ENCODE measurements around the gene RFTN1. TPM values are rescaled to one million over a fixed set of nuclear protein-coding genes. Genes with fewer than 3 reads are reported as not detected.

The RFTN1 gene
- total RNA-seq, 1 experiment from 2014 or later, result 21.3 TPM

- no peak for DNase-seq (ENCODE audit: low spot score)
- in situ Hi-C loops (cut with HindIII; ENCODE audit: low sequenced_read_pairs), result no loop called here
These were observed 21.3 kb upstream of the RFTN1 start for GRCh38 chr3:16534640-16535262.

GRCh38 chr3:16533928-16534574, 20.6 kb upstream of the RFTN1 start:
- in situ Hi-C loops (cut with HindIII; ENCODE audit: low sequenced_read_pairs), result no loop called here
- no peak for DNase-seq (ENCODE audit: low spot score)

- no peak for DNase-seq (ENCODE audit: low spot score)
- in situ Hi-C loops (cut with HindIII; ENCODE audit: low sequenced_read_pairs), result no loop called here
These were observed 15.8 kb upstream of the RFTN1 start for GRCh38 chr3:16529264-16529663.

GRCh38 chr3:16528581-16528993, 15.1 kb upstream of the RFTN1 start:
- DNase-seq (ENCODE audit: low spot score), result no peak
- in situ Hi-C loops (cut with HindIII; ENCODE audit: low sequenced_read_pairs), result no loop called here

GRCh38 chr3:16528106-16528505, 14.6 kb upstream of the RFTN1 start:
- DNase-seq (ENCODE audit: low spot score), result no peak
- in situ Hi-C loops (cut with HindIII; ENCODE audit: low sequenced_read_pairs), result no loop called here

GRCh38 chr3:16524196-16524595, 10.7 kb upstream of the RFTN1 start:
- DNase-seq (ENCODE audit: low spot score), result no peak
- in situ Hi-C loops (cut with HindIII; ENCODE audit: low sequenced_read_pairs), result no loop called here

- DNase-seq (ENCODE audit: low spot score), result no peak
- in situ Hi-C loops (cut with HindIII; ENCODE audit: low sequenced_read_pairs), result no loop called here
These were observed 10.3 kb upstream of the RFTN1 start for GRCh38 chr3:16523778-16524177.

- no peak for DNase-seq (ENCODE audit: low spot score)
- in situ Hi-C loops (cut with HindIII; ENCODE audit: low sequenced_read_pairs), result no loop called here
These were observed 9.3 kb upstream of the RFTN1 start for GRCh38 chr3:16522834-16523233.

GRCh38 chr3:16520970-16521881, 7.7 kb upstream of the RFTN1 start:
- in situ Hi-C loops (cut with HindIII; ENCODE audit: low sequenced_read_pairs), result no loop called here
- no peak for DNase-seq (ENCODE audit: low spot score)

- in situ Hi-C loops (cut with HindIII; ENCODE audit: low sequenced_read_pairs), result no loop called here
- DNase-seq (ENCODE audit: low spot score), result no peak
These were observed 6.9 kb upstream of the RFTN1 start for GRCh38 chr3:16520241-16520969.

GRCh38 chr3:16516695-16517481, 3.4 kb upstream of the RFTN1 start:
- DNase-seq (ENCODE audit: low spot score), result peak; percentile 56
- in situ Hi-C loops (cut with HindIII; ENCODE audit: low sequenced_read_pairs), result no loop called here

- DNase-seq (ENCODE audit: low spot score), result no peak
- in situ Hi-C loops (cut with HindIII; ENCODE audit: low sequenced_read_pairs), result no loop called here
These were observed 2.5 kb upstream of the RFTN1 start for GRCh38 chr3:16515885-16516420.

- DNase-seq (ENCODE audit: low spot score), result no peak
- in situ Hi-C loops (cut with HindIII; ENCODE audit: low sequenced_read_pairs), result no loop called here
These were observed 1.4 kb upstream of the RFTN1 start for GRCh38 chr3:16514755-16515353.

- DNase-seq (ENCODE audit: low spot score), result no peak
- in situ Hi-C loops (cut with HindIII; ENCODE audit: low sequenced_read_pairs), result no loop called here
These were observed 662 bp upstream of the RFTN1 start for GRCh38 chr3:16514021-16514700.

GRCh38 chr3:16512435-16513140, 911 bp downstream of the RFTN1 start:
- in situ Hi-C loops (cut with HindIII; ENCODE audit: low sequenced_read_pairs), result no loop called here
- DNase-seq (ENCODE audit: low spot score), result no peak

- no peak for DNase-seq (ENCODE audit: low spot score)
- in situ Hi-C loops (cut with HindIII; ENCODE audit: low sequenced_read_pairs), result no loop called here
These were observed 1.6 kb downstream of the RFTN1 start for GRCh38 chr3:16511681-16512434.
